ENCODE measurements around the gene DENND1A.
"Not testable (repeated sequence)": the region's sequence is repeated elsewhere in the genome, so short reads cannot be mapped to it uniquely, and the experiment has no call there.

The DENND1A gene

GRCh38 chr9:123342247-123342646 lies 587.7 kb downstream of the DENND1A start:
- DNase-seq = no peak

- DNase-seq = no peak
Measured at GRCh38 chr9:123341816-123342215, 588.1 kb downstream of the DENND1A start.

DNA sequence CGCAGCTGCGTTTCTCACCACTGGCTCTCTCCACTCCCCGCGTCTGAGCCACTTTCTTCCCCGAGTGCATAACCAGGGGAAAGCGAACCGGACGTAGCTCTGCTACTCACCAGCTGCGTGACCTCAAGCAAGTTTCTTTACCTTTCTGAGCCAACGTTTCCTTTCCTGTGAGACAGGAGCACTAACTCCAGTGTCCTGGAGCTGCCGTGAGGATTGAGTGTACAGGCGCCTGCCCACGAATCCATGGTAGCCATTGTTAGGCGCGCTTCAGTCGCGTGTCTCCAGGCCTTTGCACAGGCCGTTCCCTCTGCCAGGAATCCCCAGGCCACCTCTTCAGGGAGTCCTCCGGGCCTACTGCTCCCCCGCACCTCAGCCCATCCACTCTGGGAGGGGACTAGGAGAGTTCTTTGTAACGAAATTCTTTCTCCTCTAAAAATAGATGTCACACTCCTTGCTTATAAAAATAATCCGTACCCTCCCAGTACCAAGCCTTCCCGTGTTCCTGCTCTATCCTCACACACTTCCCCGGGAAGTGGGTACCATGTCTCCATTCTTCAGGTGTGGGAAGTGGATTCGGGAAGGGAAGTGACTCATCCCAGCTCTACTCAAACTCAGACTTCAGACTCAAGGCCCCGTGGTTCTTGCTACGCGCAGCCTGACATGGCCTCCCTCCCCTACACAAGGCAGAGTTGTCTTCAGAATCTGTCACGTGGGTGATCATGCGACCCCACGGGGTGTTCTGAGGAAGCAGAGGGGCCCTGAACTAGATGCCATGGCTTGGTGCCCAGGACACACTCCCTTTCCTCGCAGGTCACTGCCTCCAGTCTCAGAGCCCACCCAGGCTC lies 590.0 kb downstream of the DENND1A start:
- no peak for DNase-seq

DNA sequence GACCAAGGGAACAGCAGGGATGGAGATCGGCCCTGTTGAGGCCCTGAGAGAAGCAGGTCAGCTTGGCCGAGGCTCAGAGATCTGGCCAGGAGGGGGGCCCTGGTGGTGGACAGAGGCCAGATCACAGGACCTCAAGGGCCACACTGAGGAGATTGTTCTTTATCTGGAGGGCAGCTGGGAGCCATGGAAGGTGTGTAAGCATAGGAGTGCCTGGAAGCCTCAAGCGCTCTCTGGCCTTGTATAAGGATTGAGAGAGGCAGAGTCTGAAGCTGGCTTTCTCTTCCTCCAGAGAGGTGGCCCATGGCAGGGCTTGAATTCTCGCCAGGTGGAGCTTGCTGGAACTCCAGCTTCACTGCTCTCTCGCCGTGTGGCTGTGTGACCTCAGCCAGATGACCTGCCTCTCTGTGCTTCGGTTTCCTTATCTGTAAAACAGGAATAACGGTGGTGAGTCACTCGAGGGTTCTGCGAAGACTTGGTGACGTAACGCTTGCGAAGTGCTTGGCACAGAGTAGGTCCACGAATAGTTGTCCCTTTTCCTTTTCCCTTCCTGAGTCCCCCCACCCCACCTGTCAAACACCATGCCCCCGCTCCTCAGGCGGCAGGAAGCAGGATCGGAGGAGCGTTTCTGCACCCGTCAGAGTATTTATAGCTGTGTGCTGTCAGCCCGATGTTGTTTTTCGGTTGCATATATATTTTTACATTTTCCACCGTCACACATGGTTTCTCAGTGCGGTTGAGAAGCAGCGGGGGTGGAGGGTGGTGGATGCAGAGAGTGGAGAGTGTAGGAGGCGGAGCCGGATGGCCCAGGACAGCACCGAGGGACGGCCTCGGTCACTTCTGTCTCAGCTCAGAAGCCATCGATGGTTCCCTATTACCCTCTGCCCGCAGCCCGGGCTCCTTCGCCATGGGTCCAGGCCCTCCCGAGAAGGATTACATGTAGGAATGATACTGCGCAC lies 590.9 kb downstream of the DENND1A start:
- DNase-seq = peak; percentile 17

- no peak for DNase-seq
Measured at GRCh38 chr9:123337971-123338370, 592.0 kb downstream of the DENND1A start.

- no peak for DNase-seq
Measured at GRCh38 chr9:123336959-123337358, 593.0 kb downstream of the DENND1A start.

DNA sequence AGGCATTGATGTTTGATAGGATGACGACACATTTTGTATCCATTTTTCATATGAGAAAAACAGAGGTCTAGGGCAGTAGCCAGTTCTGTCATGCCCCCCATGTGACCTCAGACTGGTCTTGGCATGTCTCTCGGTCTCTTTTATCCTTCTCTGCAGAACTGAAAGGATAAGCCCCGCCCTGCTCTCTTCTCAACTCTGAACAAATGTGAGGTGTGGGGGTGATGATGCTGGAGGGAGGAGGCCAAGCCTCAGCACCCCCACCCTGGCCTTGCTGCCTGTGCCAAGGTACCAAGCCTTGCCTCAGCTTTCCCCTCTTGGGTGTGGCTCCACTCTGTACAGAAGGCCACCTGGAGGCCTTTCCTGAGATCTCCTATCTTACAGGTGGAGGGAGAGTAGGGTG lies 593.5 kb downstream of the DENND1A start:
- DNase-seq = no peak

DNA sequence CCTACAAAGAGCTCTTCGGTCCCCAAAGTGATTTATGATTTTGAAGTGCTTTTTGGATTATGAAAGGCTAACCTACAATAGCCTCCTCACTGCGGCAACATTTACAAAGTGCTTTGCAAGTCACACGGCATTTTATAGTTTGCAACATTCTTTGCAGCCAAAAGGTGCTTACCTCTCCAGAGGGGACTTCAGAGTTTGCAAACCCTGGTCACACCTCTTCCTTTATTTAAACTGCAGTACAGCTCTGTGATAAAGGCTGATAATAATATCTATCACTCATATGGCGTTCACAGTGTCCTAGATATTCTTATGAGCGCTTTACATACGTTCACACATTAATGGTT lies 594.0 kb downstream of the DENND1A start:
- no peak for DNase-seq

GRCh38 chr9:123335193-123335985 lies 594.5 kb downstream of the DENND1A start:
- DNase-seq = no peak

GRCh38 chr9:123334639-123335038 lies 595.3 kb downstream of the DENND1A start:
- DNase-seq = no peak

GRCh38 chr9:123333058-123333669 lies 596.8 kb downstream of the DENND1A start:
- DNase-seq = not testable (repeated sequence)

- DNase-seq = no peak
Measured at GRCh38 chr9:123331346-123332060, 598.4 kb downstream of the DENND1A start.
